PFSK-1 (cell line): ENCODE measurements around the gene CEP128.

Source experiments
- FOXP2 ChIP-seq: optimal IDR thresholded peaks from 2 replicates; pipeline ENCODE3; 2011; ENCODE audit warnings: borderline replicate concordance, control low read depth, inconsistent platforms; ENCODE audit not compliant: insufficient read depth; ENCODE audit errors: extremely low read length, extremely low read depth
- POLR2AphosphoS5 ChIP-seq: IDR thresholded peaks from 2 replicates; pipeline ENCODE4 v1.6.1; 2012; ENCODE audit warnings: low read depth, mild to moderate bottlenecking, control low read depth, low read length, moderate library complexity
- SIN3A ChIP-seq: IDR thresholded peaks from 2 replicates; pipeline ENCODE4 v1.6.1; 2012; ENCODE audit warnings: mild to moderate bottlenecking, low read length, moderate library complexity, borderline replicate concordance; ENCODE audit not compliant: insufficient read depth
- TAF1 ChIP-seq: IDR thresholded peaks from 2 replicates; pipeline ENCODE4 v1.6.1; 2012; ENCODE audit warnings: low read length, control low read depth, borderline replicate concordance; ENCODE audit not compliant: insufficient read depth
- TF ChIP-seq, protein P1 (sequence below), 2 experiments: IDR thresholded peaks; 2 replicates each; pipeline versions ENCODE4 v1.6.1 to v1.8.0; 2011 to 2012; ENCODE audit warnings: low read depth in 2 of 2, low read length in 2 of 2, control low read depth in 1 of 2, inconsistent platforms in 1 of 2, mild to moderate bottlenecking in 1 of 2, moderate library complexity in 1 of 2; ENCODE audit not compliant: insufficient read depth in 1 of 2

Gene CEP128

GRCh38 chr14:80798878-80799277, 142.7 kb downstream of the CEP128 start:
- TF ChIP-seq POLR2AphosphoS5 (no peak), FOXP2 (no peak), SIN3A (no peak), TAF1 (no peak)
- TF ChIP-seq, protein P1, sequence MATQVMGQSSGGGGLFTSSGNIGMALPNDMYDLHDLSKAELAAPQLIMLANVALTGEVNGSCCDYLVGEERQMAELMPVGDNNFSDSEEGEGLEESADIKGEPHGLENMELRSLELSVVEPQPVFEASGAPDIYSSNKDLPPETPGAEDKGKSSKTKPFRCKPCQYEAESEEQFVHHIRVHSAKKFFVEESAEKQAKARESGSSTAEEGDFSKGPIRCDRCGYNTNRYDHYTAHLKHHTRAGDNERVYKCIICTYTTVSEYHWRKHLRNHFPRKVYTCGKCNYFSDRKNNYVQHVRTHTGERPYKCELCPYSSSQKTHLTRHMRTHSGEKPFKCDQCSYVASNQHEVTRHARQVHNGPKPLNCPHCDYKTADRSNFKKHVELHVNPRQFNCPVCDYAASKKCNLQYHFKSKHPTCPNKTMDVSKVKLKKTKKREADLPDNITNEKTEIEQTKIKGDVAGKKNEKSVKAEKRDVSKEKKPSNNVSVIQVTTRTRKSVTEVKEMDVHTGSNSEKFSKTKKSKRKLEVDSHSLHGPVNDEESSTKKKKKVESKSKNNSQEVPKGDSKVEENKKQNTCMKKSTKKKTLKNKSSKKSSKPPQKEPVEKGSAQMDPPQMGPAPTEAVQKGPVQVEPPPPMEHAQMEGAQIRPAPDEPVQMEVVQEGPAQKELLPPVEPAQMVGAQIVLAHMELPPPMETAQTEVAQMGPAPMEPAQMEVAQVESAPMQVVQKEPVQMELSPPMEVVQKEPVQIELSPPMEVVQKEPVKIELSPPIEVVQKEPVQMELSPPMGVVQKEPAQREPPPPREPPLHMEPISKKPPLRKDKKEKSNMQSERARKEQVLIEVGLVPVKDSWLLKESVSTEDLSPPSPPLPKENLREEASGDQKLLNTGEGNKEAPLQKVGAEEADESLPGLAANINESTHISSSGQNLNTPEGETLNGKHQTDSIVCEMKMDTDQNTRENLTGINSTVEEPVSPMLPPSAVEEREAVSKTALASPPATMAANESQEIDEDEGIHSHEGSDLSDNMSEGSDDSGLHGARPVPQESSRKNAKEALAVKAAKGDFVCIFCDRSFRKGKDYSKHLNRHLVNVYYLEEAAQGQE (IDR thresholded peaks at IDR 0.05; ENCODE audit: insufficient read depth in 1 of 2, low read depth in 2 of 2, low read length in 2 of 2) = no peak

DNA sequence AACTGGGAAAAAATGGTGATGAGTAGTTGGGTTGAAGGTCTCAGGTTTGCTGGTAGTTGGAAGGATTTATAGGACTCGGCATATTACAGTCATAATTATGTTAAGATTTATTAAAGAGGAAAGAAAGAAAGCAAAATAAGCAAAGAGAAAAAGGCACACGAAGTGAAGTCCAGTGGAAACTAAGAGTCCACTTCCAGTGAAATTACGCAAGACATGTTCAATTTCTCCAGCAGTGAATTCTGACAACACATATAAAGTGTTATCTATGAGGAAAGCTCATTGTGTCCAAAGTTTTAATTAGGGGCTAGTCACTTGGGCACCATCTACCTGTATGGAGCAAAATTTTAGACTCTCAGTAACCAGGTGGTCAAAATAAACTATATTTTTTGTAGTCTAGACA, 143.3 kb downstream of the CEP128 start:
- no peak for TF ChIP-seq SIN3A
- TF ChIP-seq, protein P1 (IDR thresholded peaks at IDR 0.05; ENCODE audit: insufficient read depth in 1 of 2, low read depth in 2 of 2, low read length in 2 of 2) = no peak
- TF ChIP-seq TAF1 = no peak
- no peak for TF ChIP-seq POLR2AphosphoS5
- no peak for TF ChIP-seq FOXP2

- no peak for TF ChIP-seq POLR2AphosphoS5
- TF ChIP-seq TAF1 = no peak
- no peak for TF ChIP-seq FOXP2
- TF ChIP-seq, protein P1 (IDR thresholded peaks at IDR 0.05; ENCODE audit: insufficient read depth in 1 of 2, low read depth in 2 of 2, low read length in 2 of 2) = no peak
- TF ChIP-seq SIN3A = no peak
These were observed 148.8 kb downstream of the CEP128 start for GRCh38 chr14:80792771-80793170.

DNA sequence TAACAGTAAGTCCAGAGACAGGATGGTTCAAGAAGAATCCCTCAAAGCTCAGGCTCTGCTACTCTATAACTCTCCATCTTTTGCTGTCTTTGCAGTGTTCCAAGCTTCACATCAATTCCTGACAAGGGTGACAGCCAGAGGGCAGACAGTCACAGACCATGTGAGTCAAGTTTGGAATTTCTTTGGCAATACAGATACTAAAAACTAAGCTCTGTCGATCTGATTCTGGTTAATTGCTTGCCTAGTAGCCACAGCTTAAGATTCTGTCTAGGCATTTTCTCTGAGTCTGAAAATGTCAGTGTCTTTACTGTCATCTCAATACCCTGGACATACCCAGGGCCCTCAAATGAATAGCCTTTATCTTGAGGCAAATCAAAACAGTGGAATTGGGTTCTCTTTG, 153.7 kb downstream of the CEP128 start:
- TF ChIP-seq SIN3A (no peak), TAF1 (no peak), FOXP2 (no peak), POLR2AphosphoS5 (no peak)
- TF ChIP-seq, protein P1 (IDR thresholded peaks at IDR 0.05; ENCODE audit: insufficient read depth in 1 of 2, low read depth in 2 of 2, low read length in 2 of 2) = no peak

GRCh38 chr14:80784820-80785219, 156.7 kb downstream of the CEP128 start:
- TF ChIP-seq, protein P1 (IDR thresholded peaks at IDR 0.05; ENCODE audit: insufficient read depth in 1 of 2, low read depth in 2 of 2, low read length in 2 of 2) = no peak
- TF ChIP-seq POLR2AphosphoS5 = no peak
- TF ChIP-seq TAF1 = no peak
- TF ChIP-seq SIN3A = no peak
- TF ChIP-seq FOXP2 = no peak
